NB4 (cell line): Measurements from ENCODE around the gene YBX3.

Experiments used
- DNase-seq: peaks from one replicate; pipeline ENCODE4 v3.0.0; 2010; ENCODE audit warnings: low read depth
- H3K4me3 ChIP-seq: one replicate; pipeline ENCODE4 v1.5.1; 2011; ENCODE audit warnings: mild to moderate bottlenecking, low read depth, low read length, moderate library complexity
- MYC ChIP-seq: IDR thresholded peaks from 2 replicates; pipeline ENCODE4 v1.6.1; 2011; ENCODE audit warnings: low read depth, low read length
- POLR2A ChIP-seq: IDR thresholded peaks from 2 replicates; pipeline ENCODE4 v1.6.1; 2011; ENCODE audit warnings: mild to moderate bottlenecking; ENCODE audit not compliant: insufficient read length; ENCODE audit errors: extremely low read depth
- TF ChIP-seq, protein P1 (sequence below): IDR thresholded peaks from one replicate; pipeline ENCODE4 v1.5.1; 2012; ENCODE audit warnings: low read depth, low read length
- TF ChIP-seq, protein P2 (sequence below): IDR thresholded peaks from 2 replicates; pipeline ENCODE4 v1.6.1; 2011; ENCODE audit warnings: low read depth, low read length

YBX3 gene

DNA sequence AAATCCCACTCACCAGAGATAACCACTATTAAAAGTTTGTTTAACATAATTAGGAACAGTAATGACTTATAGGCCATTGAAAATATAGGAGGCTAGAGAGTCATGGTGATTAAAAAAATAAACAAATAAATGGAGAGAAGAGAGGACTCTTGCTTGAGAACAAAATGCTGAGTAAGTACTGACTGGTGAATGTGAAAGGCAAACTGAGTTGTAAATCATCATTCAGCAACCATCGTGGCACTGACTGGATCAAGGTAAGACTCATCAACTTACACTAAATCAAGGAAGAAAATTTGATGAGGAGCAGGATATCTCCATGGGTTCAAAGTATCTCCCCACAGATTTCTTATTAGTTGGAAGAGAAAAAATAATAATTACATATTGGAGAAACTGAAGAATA lies 14.1 kb upstream of the YBX3 start:
- no peak overlapping the region for H3K4me3 ChIP-seq
- no peak for DNase-seq
- TF ChIP-seq POLR2A (no peak), MYC (no peak)
- TF ChIP-seq, protein P1, sequence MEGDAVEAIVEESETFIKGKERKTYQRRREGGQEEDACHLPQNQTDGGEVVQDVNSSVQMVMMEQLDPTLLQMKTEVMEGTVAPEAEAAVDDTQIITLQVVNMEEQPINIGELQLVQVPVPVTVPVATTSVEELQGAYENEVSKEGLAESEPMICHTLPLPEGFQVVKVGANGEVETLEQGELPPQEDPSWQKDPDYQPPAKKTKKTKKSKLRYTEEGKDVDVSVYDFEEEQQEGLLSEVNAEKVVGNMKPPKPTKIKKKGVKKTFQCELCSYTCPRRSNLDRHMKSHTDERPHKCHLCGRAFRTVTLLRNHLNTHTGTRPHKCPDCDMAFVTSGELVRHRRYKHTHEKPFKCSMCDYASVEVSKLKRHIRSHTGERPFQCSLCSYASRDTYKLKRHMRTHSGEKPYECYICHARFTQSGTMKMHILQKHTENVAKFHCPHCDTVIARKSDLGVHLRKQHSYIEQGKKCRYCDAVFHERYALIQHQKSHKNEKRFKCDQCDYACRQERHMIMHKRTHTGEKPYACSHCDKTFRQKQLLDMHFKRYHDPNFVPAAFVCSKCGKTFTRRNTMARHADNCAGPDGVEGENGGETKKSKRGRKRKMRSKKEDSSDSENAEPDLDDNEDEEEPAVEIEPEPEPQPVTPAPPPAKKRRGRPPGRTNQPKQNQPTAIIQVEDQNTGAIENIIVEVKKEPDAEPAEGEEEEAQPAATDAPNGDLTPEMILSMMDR = no peak
- TF ChIP-seq, protein P2, sequence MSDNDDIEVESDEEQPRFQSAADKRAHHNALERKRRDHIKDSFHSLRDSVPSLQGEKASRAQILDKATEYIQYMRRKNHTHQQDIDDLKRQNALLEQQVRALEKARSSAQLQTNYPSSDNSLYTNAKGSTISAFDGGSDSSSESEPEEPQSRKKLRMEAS = no peak

DNA sequence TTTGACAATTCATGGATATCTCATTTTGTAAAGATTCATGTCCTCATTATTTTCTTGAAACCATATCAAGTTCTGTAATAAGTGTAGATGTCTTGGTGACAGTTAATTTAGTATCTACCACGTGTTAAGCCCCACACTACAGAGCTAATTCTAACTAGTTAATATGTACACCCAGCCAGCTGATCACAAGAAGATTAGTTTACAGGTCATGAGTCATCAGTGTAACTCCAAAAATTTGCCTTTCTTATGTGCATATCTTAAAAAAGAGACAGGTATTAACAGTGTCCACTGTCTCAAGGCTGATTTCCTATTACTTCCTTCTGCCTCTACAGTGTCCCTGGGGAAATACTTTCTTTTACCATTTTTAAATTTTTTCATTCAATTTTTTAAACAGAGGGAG lies 13.3 kb upstream of the YBX3 start:
- DNase-seq = no peak
- TF ChIP-seq MYC (no peak), POLR2A (no peak)
- TF ChIP-seq, protein P1 = no peak
- TF ChIP-seq, protein P2 = no peak
- H3K4me3 ChIP-seq = no peak overlapping the region

DNA sequence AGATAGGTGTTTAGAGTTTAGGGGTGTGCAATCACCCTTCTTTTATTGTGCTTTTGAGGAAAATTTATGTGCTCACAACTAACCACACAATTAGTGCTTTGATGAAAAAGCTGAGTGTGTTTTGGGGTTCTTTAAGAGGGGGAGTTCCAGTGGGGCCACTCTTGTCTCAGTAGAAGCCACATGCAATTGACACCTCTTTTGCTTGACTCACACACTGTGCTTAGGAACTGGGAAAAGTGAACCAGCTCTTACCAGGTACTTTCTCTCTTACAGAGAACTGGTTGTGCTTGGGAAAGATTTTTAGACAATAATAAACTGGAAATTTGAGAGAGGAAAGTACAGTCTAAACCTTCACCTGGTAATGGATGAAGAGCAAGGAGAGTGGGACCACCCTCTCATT lies 12.3 kb upstream of the YBX3 start:
- H3K4me3 ChIP-seq = no peak overlapping the region
- TF ChIP-seq MYC (no peak), POLR2A (no peak)
- TF ChIP-seq, protein P2 = no peak
- TF ChIP-seq, protein P1 = no peak

DNA sequence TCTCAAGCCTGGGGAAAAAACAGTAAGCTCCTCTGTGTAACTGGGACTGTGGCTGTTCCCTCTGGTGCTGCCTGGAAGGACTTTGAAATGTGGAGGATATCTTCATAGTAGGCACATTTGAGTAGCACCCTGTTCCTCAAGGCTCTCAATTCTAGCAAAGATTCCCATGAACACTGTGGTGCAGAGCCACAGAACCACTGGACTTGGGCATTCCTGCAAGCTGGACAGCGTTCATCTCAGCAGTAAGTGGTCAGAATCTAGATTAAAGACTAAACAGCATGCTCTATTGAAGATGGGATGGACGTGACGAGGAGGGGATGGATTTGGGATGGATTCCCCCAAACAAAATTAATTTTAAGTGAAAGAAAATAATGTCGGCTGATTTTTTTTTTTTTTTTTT lies 9.4 kb upstream of the YBX3 start:
- TF ChIP-seq MYC = no peak
- TF ChIP-seq, protein P2 = no peak
- TF ChIP-seq, protein P1 = no peak
- TF ChIP-seq POLR2A = no peak
- no peak for DNase-seq
- H3K4me3 ChIP-seq = no peak overlapping the region

More for the DNA sequence above, 12.3 kb upstream of the YBX3 start:
- DNase-seq = no peak

DNA sequence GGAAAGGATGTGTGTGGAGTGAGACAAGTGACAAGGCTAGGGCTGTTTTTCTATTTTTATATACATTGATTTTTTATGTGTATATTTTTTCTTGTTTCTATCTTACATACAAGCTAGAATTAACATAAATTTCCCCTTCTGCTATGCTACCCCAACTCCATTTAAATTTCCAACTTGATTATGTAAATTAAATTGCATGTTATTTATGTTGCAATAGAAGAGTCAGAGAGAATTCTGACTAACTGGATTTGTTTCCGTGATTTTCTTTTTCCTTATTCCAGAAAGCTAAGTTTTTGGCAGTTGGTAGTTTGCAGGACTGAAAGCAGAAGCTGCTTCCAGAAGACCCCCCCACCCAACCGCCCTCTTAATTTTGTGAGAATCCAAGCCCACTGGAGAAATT lies 8.9 kb upstream of the YBX3 start:
- no peak overlapping the region for H3K4me3 ChIP-seq
- no peak for DNase-seq
- TF ChIP-seq, protein P2 = no peak
- TF ChIP-seq, protein P1 = no peak
- no peak for TF ChIP-seq MYC
- TF ChIP-seq POLR2A = no peak

DNA sequence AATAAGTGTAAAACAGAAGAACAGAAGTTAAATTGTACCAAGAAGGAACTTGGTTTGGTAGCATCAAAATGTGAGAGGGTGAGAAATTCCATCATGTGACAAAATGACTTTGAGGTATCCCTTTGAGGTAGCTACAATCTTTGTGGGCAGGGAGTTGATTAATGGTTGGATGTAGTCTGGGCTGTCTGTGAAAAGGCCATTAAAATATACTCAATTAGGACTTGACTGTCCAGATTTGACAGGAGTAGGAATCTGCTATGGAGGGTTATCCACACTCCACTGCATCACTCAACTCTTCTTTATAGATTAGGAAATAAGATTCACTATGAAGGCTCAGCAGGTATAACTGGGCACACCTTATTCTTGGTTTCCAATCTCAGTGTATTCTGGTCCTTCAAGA lies 7.4 kb upstream of the YBX3 start:
- H3K4me3 ChIP-seq = no peak overlapping the region
- DNase-seq = no peak
- TF ChIP-seq POLR2A = no peak
- TF ChIP-seq, protein P1 = no peak
- TF ChIP-seq, protein P2 = no peak
- TF ChIP-seq MYC = no peak
